SHP77 (cell line): Measurements from ENCODE around the gene ZIC4.

Source experiments
- DNase-seq, 2 experiments: peaks; one replicate each; lab custom pipeline; 2025; lab: John Stamatoyannopoulos, UW

ZIC4 gene

GRCh38 chr3:147404800-147405230 is 1.5 kb downstream of the ZIC4 start:
- DNase-seq: no peak

GRCh38 chr3:147404000-147404799 is 2.1 kb downstream of the ZIC4 start:
- no peak for DNase-seq

- no peak for DNase-seq
Observed at GRCh38 chr3:147403511-147403910, 2.8 kb downstream of the ZIC4 start.

GRCh38 chr3:147402159-147402558 is 4.2 kb downstream of the ZIC4 start:
- no peak for DNase-seq

GRCh38 chr3:147401421-147401820 is 4.9 kb downstream of the ZIC4 start:
- no peak for DNase-seq

GRCh38 chr3:147400999-147401398 is 5.3 kb downstream of the ZIC4 start:
- no peak for DNase-seq

- no peak for DNase-seq
Observed at GRCh38 chr3:147400111-147400510, 6.2 kb downstream of the ZIC4 start.

- DNase-seq: no peak
Observed at GRCh38 chr3:147398813-147399534, 7.4 kb downstream of the ZIC4 start.

- no peak for DNase-seq
Observed at GRCh38 chr3:147397875-147398812, 8.2 kb downstream of the ZIC4 start.

- no peak for DNase-seq
Observed at GRCh38 chr3:147397155-147397874, 9.0 kb downstream of the ZIC4 start.

- no peak for DNase-seq
Observed at GRCh38 chr3:147396712-147397046, 9.7 kb downstream of the ZIC4 start.

GRCh38 chr3:147395899-147396711 is 10.2 kb downstream of the ZIC4 start:
- DNase-seq: no peak

- DNase-seq: no peak
Observed at GRCh38 chr3:147394884-147395225, 11.5 kb downstream of the ZIC4 start.

GRCh38 chr3:147393943-147394883 is 12.1 kb downstream of the ZIC4 start:
- DNase-seq: no peak

- DNase-seq: peak; percentile 32 to 45
Observed at GRCh38 chr3:147393261-147393942, 12.9 kb downstream of the ZIC4 start.

GRCh38 chr3:147392625-147392946 is 13.8 kb downstream of the ZIC4 start:
- no peak for DNase-seq

- DNase-seq: no peak
Observed at GRCh38 chr3:147391781-147392624, 14.3 kb downstream of the ZIC4 start.
